Omental fat pad (tissue), 4 donors: ENCODE measurements around the gene KRT77. TPM values are rescaled to one million over a fixed set of nuclear protein-coding genes. Genes with fewer than 3 reads are reported as not detected.

Source experiments
- ATAC-seq: fragments of 150-250 bp; one replicate; pipeline ENCODE4 v1.9.1; 2016; ENCODE audit warnings: mild to moderate bottlenecking, moderate library complexity; ENCODE audit not compliant: low FRiP score
- DNase-seq: peaks from one replicate; pipeline ENCODE4 v3.0.0-alpha.2; 2019; ENCODE audit warnings: low spot score
- total RNA-seq, 4 donors: library from RNA; depleted of rRNA; stranded (reverse); fragments of >200 nt; gene quantifications; one replicate each; pipeline ENCODE4 v1.1.0, GENCODE V29; 2016
- TF ChIP-seq, protein P1 (sequence below), 3 donors: fragments of 450-650 bp; IDR thresholded peaks; one replicate each; pipeline ENCODE4 v1.5.1; 2016 to 2017; ENCODE audit warnings: antibody characterized with exemption in 3 of 3, mild to moderate bottlenecking in 3 of 3, moderate library complexity in 2 of 3

Gene KRT77
- total RNA-seq, 4 donors from 2014 or later = not detected

DNA sequence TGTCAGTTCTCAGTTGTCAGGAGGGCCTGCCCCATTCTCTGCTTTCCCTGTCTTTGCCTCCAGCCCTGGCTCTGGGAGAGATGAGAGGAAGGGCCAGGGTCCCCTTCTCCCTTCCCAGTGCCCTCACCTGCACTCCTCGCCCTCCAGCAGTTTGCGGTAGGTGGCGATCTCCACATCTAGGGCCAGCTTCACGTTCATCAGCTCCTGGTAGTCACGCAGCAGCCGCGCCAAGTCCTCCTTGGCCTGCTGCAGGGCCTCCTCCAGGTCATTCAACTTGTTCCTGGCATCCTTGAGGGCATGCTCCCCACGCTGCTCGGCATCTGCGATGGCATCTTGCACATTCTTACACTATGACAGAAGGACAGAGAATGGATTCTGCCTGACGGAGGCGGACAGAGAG is 56.7 kb downstream of the KRT77 start:
- TF ChIP-seq, protein P1, sequence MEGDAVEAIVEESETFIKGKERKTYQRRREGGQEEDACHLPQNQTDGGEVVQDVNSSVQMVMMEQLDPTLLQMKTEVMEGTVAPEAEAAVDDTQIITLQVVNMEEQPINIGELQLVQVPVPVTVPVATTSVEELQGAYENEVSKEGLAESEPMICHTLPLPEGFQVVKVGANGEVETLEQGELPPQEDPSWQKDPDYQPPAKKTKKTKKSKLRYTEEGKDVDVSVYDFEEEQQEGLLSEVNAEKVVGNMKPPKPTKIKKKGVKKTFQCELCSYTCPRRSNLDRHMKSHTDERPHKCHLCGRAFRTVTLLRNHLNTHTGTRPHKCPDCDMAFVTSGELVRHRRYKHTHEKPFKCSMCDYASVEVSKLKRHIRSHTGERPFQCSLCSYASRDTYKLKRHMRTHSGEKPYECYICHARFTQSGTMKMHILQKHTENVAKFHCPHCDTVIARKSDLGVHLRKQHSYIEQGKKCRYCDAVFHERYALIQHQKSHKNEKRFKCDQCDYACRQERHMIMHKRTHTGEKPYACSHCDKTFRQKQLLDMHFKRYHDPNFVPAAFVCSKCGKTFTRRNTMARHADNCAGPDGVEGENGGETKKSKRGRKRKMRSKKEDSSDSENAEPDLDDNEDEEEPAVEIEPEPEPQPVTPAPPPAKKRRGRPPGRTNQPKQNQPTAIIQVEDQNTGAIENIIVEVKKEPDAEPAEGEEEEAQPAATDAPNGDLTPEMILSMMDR (IDR thresholded peaks at IDR 0.05) = no peak
- ATAC-seq = no peak
- no peak for DNase-seq

GRCh38 chr12:52645982-52646381 is 57.3 kb downstream of the KRT77 start:
- no peak for DNase-seq
- TF ChIP-seq, protein P1 (IDR thresholded peaks at IDR 0.05) = no peak
- ATAC-seq = no peak

- DNase-seq (no peak), ATAC-seq (no peak)
- TF ChIP-seq, protein P1 (IDR thresholded peaks at IDR 0.05) = no peak
Measured at GRCh38 chr12:52645120-52645761, 58.1 kb downstream of the KRT77 start.

GRCh38 chr12:52644078-52644415 is 59.3 kb downstream of the KRT77 start:
- TF ChIP-seq, protein P1 (IDR thresholded peaks at IDR 0.05) = no peak
- DNase-seq (no peak), ATAC-seq (no peak)

- TF ChIP-seq, protein P1 (IDR thresholded peaks at IDR 0.05) = no peak
- ATAC-seq = no peak
- no peak for DNase-seq
Measured at GRCh38 chr12:52643233-52644077, 59.9 kb downstream of the KRT77 start.

- DNase-seq = no peak
Measured at GRCh38 chr12:52641468-52641867, 61.9 kb downstream of the KRT77 start.

More at GRCh38 chr12:52641468-52641867, 61.9 kb downstream of the KRT77 start:
- no peak for ATAC-seq
- TF ChIP-seq, protein P1 (IDR thresholded peaks at IDR 0.05) = no peak

Other genes with a start within 250 kb of the KRT77 start
- gene KRT6C, start 229.7 kb downstream of the KRT77 start, total RNA-seq = not detected
- 10 to 100 TPM in 2 of 4 donors, 1 to 10 TPM in 2; 3.3 to 40.7 (median 8.4) TPM for gene KRT6A, start 210.3 kb downstream of the KRT77 start, total RNA-seq
- gene KRT5, start 183.1 kb downstream of the KRT77 start, total RNA-seq = 10 to 100 TPM in 3 of 4 donors, 1 to 10 TPM in 1; 3.6 to 59.0 (median 14.4) TPM
- not detected for gene KRT71, start 150.4 kb downstream of the KRT77 start, total RNA-seq
- gene KRT74, start 129.7 kb downstream of the KRT77 start, total RNA-seq = not detected
- under 1 TPM in 1 of 4 donors, not detected in 3; 0.31 TPM for gene KRT72, start 102.1 kb downstream of the KRT77 start, total RNA-seq
- gene KRT73, start 85.0 kb downstream of the KRT77 start, total RNA-seq = not detected
- not detected for gene KRT2, start 51.3 kb downstream of the KRT77 start, total RNA-seq
- under 1 TPM in 1 of 4 donors, not detected in 3; 0.47 TPM for gene KRT1, start 23.1 kb downstream of the KRT77 start, total RNA-seq
- not detected for gene KRT76, start 73.8 kb upstream of the KRT77 start, total RNA-seq
- not detected for gene KRT3, start 92.6 kb upstream of the KRT77 start, total RNA-seq
- gene KRT4, start 110.6 kb upstream of the KRT77 start, total RNA-seq = not detected
- gene KRT79, start 130.8 kb upstream of the KRT77 start, total RNA-seq = 1 to 10 TPM in 2 of 4 donors, under 1 TPM in 1, not detected in 1; 0.46 to 2.8 (median 1.7) TPM
- 1 to 10 TPM in 1 of 4 donors, not detected in 3; 1.9 TPM for gene KRT78, start 145.5 kb upstream of the KRT77 start, total RNA-seq
- 1,000 to 10,000 TPM in 1 of 4 donors, 100 to 1,000 TPM in 2, 10 to 100 TPM in 1; 92.8 to 1,088 (median 251) TPM for gene KRT8, start 201.6 kb upstream of the KRT77 start, total RNA-seq
- gene KRT18, start 245.6 kb upstream of the KRT77 start, total RNA-seq = 1,000 to 10,000 TPM in 1 of 4 donors, 100 to 1,000 TPM in 2, 10 to 100 TPM in 1; 12.1 to 2,005 (median 376) TPM